ENCODE results near the gene C16orf86.

C16orf86 gene

GRCh38 chr16:67653789-67654402 is 12.7 kb upstream of the C16orf86 start:
- no peak for DNase-seq

GRCh38 chr16:67654403-67654911 is 12.2 kb upstream of the C16orf86 start:
- DNase-seq: no peak

- DNase-seq: no peak
Observed at GRCh38 chr16:67655363-67655762, 11.3 kb upstream of the C16orf86 start.

GRCh38 chr16:67656344-67657016 is 10.1 kb upstream of the C16orf86 start:
- no peak for DNase-seq

GRCh38 chr16:67657017-67657608 is 9.5 kb upstream of the C16orf86 start:
- DNase-seq: no peak

- no peak for DNase-seq
Observed at GRCh38 chr16:67657751-67658518, 8.7 kb upstream of the C16orf86 start.

- no peak for DNase-seq
Observed at GRCh38 chr16:67658849-67659674, 7.6 kb upstream of the C16orf86 start.

GRCh38 chr16:67659675-67660563 is 6.7 kb upstream of the C16orf86 start, which contains the start of gene ACD:
TSS of gene ACD (minus strand) at chr16:67660260. CDS start at chr16:67660220, 40 bp downstream.
- DNase-seq: peak; percentile 79 to 88

- DNase-seq: peak; percentile 94 to 96
Observed at GRCh38 chr16:67660564-67661028, 6.0 kb upstream of the C16orf86 start, which contains the start of gene PARD6A. TSS of gene PARD6A (plus strand) at chr16:67660960. CDS start at chr16:67661039, 79 bp downstream.

GRCh38 chr16:67661101-67661761 is 5.4 kb upstream of the C16orf86 start:
- no peak for DNase-seq

- DNase-seq: no peak
Observed at GRCh38 chr16:67661886-67662652, 4.5 kb upstream of the C16orf86 start.

- no peak for DNase-seq
Observed at GRCh38 chr16:67662653-67663010, 4.0 kb upstream of the C16orf86 start.

- no peak for DNase-seq
Observed at GRCh38 chr16:67663151-67663876, 3.3 kb upstream of the C16orf86 start.

- no peak for DNase-seq
Observed at GRCh38 chr16:67663877-67664222, 2.8 kb upstream of the C16orf86 start.

- no peak for DNase-seq
Observed at GRCh38 chr16:67664258-67664657, 2.4 kb upstream of the C16orf86 start.

GRCh38 chr16:67664871-67665270 is 1.7 kb upstream of the C16orf86 start:
- DNase-seq: no peak

GRCh38 chr16:67665598-67665997 is 1.0 kb upstream of the C16orf86 start:
- DNase-seq: no peak

GRCh38 chr16:67666032-67666551 is 522 bp upstream of the C16orf86 start:
- no peak for DNase-seq

- no peak for DNase-seq
Observed at GRCh38 chr16:67667453-67667816, 821 bp downstream of the C16orf86 start.
